ENCODE results near the gene RNF5.

RNF5 gene

GRCh38 chr6:32151863-32152768 is 26.1 kb upstream of the RNF5 start, which contains the start of gene PRRT1:
Gene PRRT1 (minus strand): TSS chr6:32151939. CDS start chr6:32151827, 112 bp downstream.
- DNase-seq (ENCODE audit: low spot score): no peak

GRCh38 chr6:32152769-32153563 is 25.2 kb upstream of the RNF5 start:
- DNase-seq (ENCODE audit: low spot score): no peak

- peak; percentile 79 for DNase-seq (ENCODE audit: low spot score)
Observed at GRCh38 chr6:32153564-32154513, 24.4 kb upstream of the RNF5 start, which contains the start of gene PPT2. Gene PPT2 (plus strand): TSS chr6:32154141. CDS start chr6:32154595, 454 bp downstream.

- peak; percentile 77 for DNase-seq (ENCODE audit: low spot score)
Observed at GRCh38 chr6:32154514-32155161, 23.6 kb upstream of the RNF5 start.

GRCh38 chr6:32156891-32157290 is 21.3 kb upstream of the RNF5 start:
- DNase-seq (ENCODE audit: low spot score): no peak

GRCh38 chr6:32158052-32158451 is 20.2 kb upstream of the RNF5 start:
- DNase-seq (ENCODE audit: low spot score): no peak

GRCh38 chr6:32163559-32164258 is 14.5 kb upstream of the RNF5 start:
- DNase-seq (ENCODE audit: low spot score): no peak

- DNase-seq (ENCODE audit: low spot score): no peak
Observed at GRCh38 chr6:32164295-32164694, 13.9 kb upstream of the RNF5 start, which contains the start of gene EGFL8. Gene EGFL8 (plus strand): TSS chr6:32164595. CDS start chr6:32166166, 1,571 bp downstream.

GRCh38 chr6:32166411-32167061 is 11.7 kb upstream of the RNF5 start:
- no peak for DNase-seq (ENCODE audit: low spot score)

GRCh38 chr6:32167154-32167760 is 10.9 kb upstream of the RNF5 start:
- no peak for DNase-seq (ENCODE audit: low spot score)

- peak; percentile 22 for DNase-seq (ENCODE audit: low spot score)
Observed at GRCh38 chr6:32167761-32168262, 10.4 kb upstream of the RNF5 start.

- DNase-seq (ENCODE audit: low spot score): peak; percentile 25
Observed at GRCh38 chr6:32168350-32168749, 9.9 kb upstream of the RNF5 start.

GRCh38 chr6:32168807-32169591 is 9.2 kb upstream of the RNF5 start:
- no peak for DNase-seq (ENCODE audit: low spot score)

- DNase-seq (ENCODE audit: low spot score): no peak
Observed at GRCh38 chr6:32170294-32170693, 7.9 kb upstream of the RNF5 start.

- no peak for DNase-seq (ENCODE audit: low spot score)
Observed at GRCh38 chr6:32171234-32171633, 7.0 kb upstream of the RNF5 start.

- no peak for DNase-seq (ENCODE audit: low spot score)
Observed at GRCh38 chr6:32173051-32173727, 5.0 kb upstream of the RNF5 start.

- no peak for DNase-seq (ENCODE audit: low spot score)
Observed at GRCh38 chr6:32174416-32174815, 3.8 kb upstream of the RNF5 start.

GRCh38 chr6:32175322-32175710 is 2.9 kb upstream of the RNF5 start:
- DNase-seq (ENCODE audit: low spot score): peak; percentile 33

Data from hematopoietic multipotent progenitor cell treated with erythropoietin and hydrocortisone succinate and interleukin-3 and kit ligand, for 17 days (in vitro differentiated cells).